Measurements from ENCODE around the gene ARHGAP10.

DNA sequence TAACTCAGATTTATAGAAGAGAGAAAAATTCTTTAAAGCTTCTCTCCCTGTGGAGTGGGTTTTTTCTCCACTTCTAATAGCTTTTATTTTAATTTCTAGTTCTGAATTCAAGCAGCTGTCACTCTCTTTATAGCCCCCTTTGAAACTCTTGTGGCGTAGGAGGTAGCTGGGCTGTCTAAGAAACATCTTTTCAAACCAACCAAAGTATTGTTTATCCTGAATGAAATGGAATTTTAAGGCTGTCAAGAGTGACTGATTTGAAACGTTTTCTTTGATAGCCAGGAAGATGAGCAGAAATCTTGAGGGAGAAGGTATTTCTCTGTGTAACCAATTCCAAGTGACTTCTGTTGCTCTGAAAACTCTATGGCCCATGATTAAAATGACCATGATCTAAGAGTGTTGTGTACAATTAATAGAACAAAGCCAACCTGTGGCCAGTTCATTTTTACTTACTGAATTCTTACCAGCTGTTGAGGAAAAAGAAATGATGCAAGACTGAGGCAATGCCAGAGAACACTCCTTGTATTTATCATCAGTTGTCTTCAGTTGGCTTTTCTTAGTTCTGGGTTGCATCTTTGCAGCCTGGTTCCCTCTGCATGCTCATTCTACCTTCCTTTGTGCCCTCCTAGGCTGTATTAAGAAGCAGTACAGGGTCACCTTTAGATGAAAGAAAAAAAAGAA is 298.4 kb downstream of the ARHGAP10 start:
- TF ChIP-seq CTCF (IDR thresholded peaks at IDR 0.05) (no peak), EZH2 (IDR thresholded peaks at IDR 0.05; ENCODE audit: borderline replicate concordance, insufficient read depth, low read depth, low read length, poor library complexity, severe bottlenecking) (no peak)

Measured in B cell (primary cell).